Measurements from ENCODE around the gene ANO6. TPM values are rescaled to one million over a fixed set of nuclear protein-coding genes. Genes with fewer than 3 reads are reported as not detected.

Gene ANO6
- total RNA-seq, 2 donors from 2014 or later: 13.2 to 21.2 TPM

- Histone ChIP-seq H3K4me1 (no peaks in the 10 kb centered on the region), H3K36me3 (no peaks in the 10 kb centered on the region), H3K27ac (no peak overlapping the region), H3K4me3 (no peak overlapping the region), H3K9me3 (no peaks in the 10 kb centered on the region), H3K9ac (ENCODE audit: low read depth in 2 of 2, low read length in 2 of 2) (no peak overlapping the region), H3K27me3 (no peaks in the 10 kb centered on the region)
- no peak for TF ChIP-seq CTCF (IDR thresholded peaks at IDR 0.05)
- intact Hi-C loops (cut with DNase I): loop anchor here (10.0 kb wide), 1 partner anchor 55 kb away; no protein-coding TSS in a partner anchor
- DNase-seq: no peak
Observed at GRCh38 chr12:45219621-45220020, 3.7 kb downstream of the ANO6 start.

GRCh38 chr12:45220363-45220931, 4.6 kb downstream of the ANO6 start:
- Histone ChIP-seq H3K9me3 (no peaks in the 10 kb centered on the region), H3K36me3 (no peaks in the 10 kb centered on the region), H3K27me3 (no peaks in the 10 kb centered on the region), H3K9ac (ENCODE audit: low read depth in 2 of 2, low read length in 2 of 2) (no peak overlapping the region), H3K4me3 (no peak overlapping the region), H3K4me1 (no peaks in the 10 kb centered on the region), H3K27ac (no peak overlapping the region)
- intact Hi-C loops (cut with DNase I): loop anchor here (10.0 kb wide), 1 partner anchor 54 kb away; no protein-coding TSS in a partner anchor
- no peak for TF ChIP-seq CTCF (IDR thresholded peaks at IDR 0.05)
- DNase-seq: no peak

GRCh38 chr12:45220969-45221368, 5.1 kb downstream of the ANO6 start:
- H3K4me1 ChIP-seq: no peaks in the 10 kb centered on the region
- no peak for DNase-seq
- H3K9ac ChIP-seq (ENCODE audit: low read depth in 2 of 2, low read length in 2 of 2): no peak overlapping the region
- no peak overlapping the region for H3K4me3 ChIP-seq
- no peaks in the 10 kb centered on the region for H3K27me3 ChIP-seq
- no peaks in the 10 kb centered on the region for H3K9me3 ChIP-seq
- H3K36me3 ChIP-seq: no peaks in the 10 kb centered on the region
- no peak overlapping the region for H3K27ac ChIP-seq
- TF ChIP-seq CTCF (IDR thresholded peaks at IDR 0.05): no peak
- intact Hi-C loops (cut with DNase I): loop anchor here (10.0 kb wide), 1 partner anchor 54 kb away; no protein-coding TSS in a partner anchor

GRCh38 chr12:45223868-45224267, 8.0 kb downstream of the ANO6 start:
- intact Hi-C loops (cut with DNase I): loop anchor here (10.0 kb wide), 1 partner anchor 51 kb away; no protein-coding TSS in a partner anchor
- Histone ChIP-seq H3K9ac (ENCODE audit: low read depth in 2 of 2, low read length in 2 of 2) (no peak overlapping the region), H3K36me3 (no peaks in the 10 kb centered on the region), H3K4me1 (no peaks in the 10 kb centered on the region), H3K4me3 (no peak overlapping the region), H3K9me3 (no peaks in the 10 kb centered on the region), H3K27ac (no peak overlapping the region), H3K27me3 (no peaks in the 10 kb centered on the region)
- no peak for DNase-seq
- no peak for TF ChIP-seq CTCF (IDR thresholded peaks at IDR 0.05)

- Histone ChIP-seq H3K4me1 (no peaks in the 10 kb centered on the region), H3K9me3 (no peaks in the 10 kb centered on the region), H3K36me3 (no peaks in the 10 kb centered on the region), H3K27ac (no peak overlapping the region), H3K9ac (ENCODE audit: low read depth in 2 of 2, low read length in 2 of 2) (no peak overlapping the region), H3K27me3 (no peaks in the 10 kb centered on the region), H3K4me3 (no peak overlapping the region)
- no peak for DNase-seq
- TF ChIP-seq CTCF (IDR thresholded peaks at IDR 0.05): no peak
- intact Hi-C loops (cut with DNase I): loop anchor here (10.0 kb wide), 1 partner anchor 50 kb away; no protein-coding TSS in a partner anchor
Observed at GRCh38 chr12:45224311-45224710, 8.4 kb downstream of the ANO6 start.
